Epidermal melanocyte (primary cell): ENCODE measurements around the gene SLC25A26.

Experiments used
- DNase-seq: peaks from one replicate; pipeline ENCODE4 v3.0.0; 2011; ENCODE audit warnings: low spot score; ENCODE audit not compliant: insufficient read length

SLC25A26 gene

GRCh38 chr3:66371432-66371831 is 150.6 kb downstream of the SLC25A26 start:
- DNase-seq = no peak

- DNase-seq = no peak
Measured at GRCh38 chr3:66372681-66373350, 152.0 kb downstream of the SLC25A26 start.

GRCh38 chr3:66376568-66376967 is 155.8 kb downstream of the SLC25A26 start:
- DNase-seq = no peak

- no peak for DNase-seq
Measured at GRCh38 chr3:66377800-66378199, 157.0 kb downstream of the SLC25A26 start.

GRCh38 chr3:66378256-66378655 is 157.5 kb downstream of the SLC25A26 start:
- DNase-seq = no peak

GRCh38 chr3:66379565-66379964 is 158.8 kb downstream of the SLC25A26 start:
- DNase-seq = no peak

GRCh38 chr3:66380200-66380932 is 159.6 kb downstream of the SLC25A26 start:
- no peak for DNase-seq

- no peak for DNase-seq
Measured at GRCh38 chr3:66381626-66382025, 160.8 kb downstream of the SLC25A26 start.

- DNase-seq = no peak
Measured at GRCh38 chr3:66382142-66382541, 161.3 kb downstream of the SLC25A26 start.

- DNase-seq = no peak
Measured at GRCh38 chr3:66383023-66383422, 162.2 kb downstream of the SLC25A26 start.

- no peak for DNase-seq
Measured at GRCh38 chr3:66383998-66384745, 163.4 kb downstream of the SLC25A26 start.

- DNase-seq = no peak
Measured at GRCh38 chr3:66385066-66385465, 164.3 kb downstream of the SLC25A26 start.

GRCh38 chr3:66386011-66386924 is 165.5 kb downstream of the SLC25A26 start:
- DNase-seq = no peak

GRCh38 chr3:66386925-66387650 is 166.3 kb downstream of the SLC25A26 start:
- no peak for DNase-seq

GRCh38 chr3:66390013-66390412 is 169.2 kb downstream of the SLC25A26 start:
- no peak for DNase-seq

- DNase-seq = no peak
Measured at GRCh38 chr3:66392512-66392911, 171.7 kb downstream of the SLC25A26 start.

GRCh38 chr3:66392966-66393332 is 172.1 kb downstream of the SLC25A26 start:
- no peak for DNase-seq

- no peak for DNase-seq
Measured at GRCh38 chr3:66393333-66394005, 172.7 kb downstream of the SLC25A26 start.

- DNase-seq = no peak
Measured at GRCh38 chr3:66394019-66394752, 173.4 kb downstream of the SLC25A26 start.
